HCT116 (cell line): ENCODE measurements around the gene CTIF.

Experiments used
- CTCF ChIP-seq, 3 experiments: fragments of 200-600 bp in 1 of 3; sonication (generic) in 1 of 3; IDR thresholded peaks in 2 of 3; conservative IDR thresholded peaks in 1 of 3; 2 replicates each; pipeline ENCODE4 v1.5.1; 2012 to 2017; ENCODE audit warnings: low read depth in 2 of 3, low read length in 2 of 3, antibody characterized with exemption in 1 of 3, borderline replicate concordance in 1 of 3, control low read depth in 1 of 3, mild to moderate bottlenecking in 1 of 3, mixed read lengths in 1 of 3, mixed run types in 1 of 3, moderate library complexity in 1 of 3; ENCODE audit not compliant: insufficient read depth in 1 of 3
- FOSL1 ChIP-seq: IDR thresholded peaks from 2 replicates; pipeline ENCODE4 v1.6.1; 2012; ENCODE audit warnings: low read depth
- POLR2A ChIP-seq: IDR thresholded peaks from 2 replicates; pipeline ENCODE4 v1.7.0; 2011; ENCODE audit warnings: borderline replicate concordance; ENCODE audit not compliant: insufficient read depth, insufficient read length; ENCODE audit errors: extremely low read depth
- POLR2AphosphoS5 ChIP-seq: IDR thresholded peaks from 2 replicates; pipeline ENCODE4 v1.6.1; 2011; ENCODE audit warnings: mild to moderate bottlenecking, low read depth, low read length, moderate library complexity
- RAD21 ChIP-seq: IDR thresholded peaks from 2 replicates; pipeline ENCODE4 v1.6.1; 2012; ENCODE audit warnings: low read depth, mild to moderate bottlenecking
- TF ChIP-seq, protein P1 (sequence below): IDR thresholded peaks from 2 replicates; pipeline ENCODE4 v1.6.1; 2012

DNA sequence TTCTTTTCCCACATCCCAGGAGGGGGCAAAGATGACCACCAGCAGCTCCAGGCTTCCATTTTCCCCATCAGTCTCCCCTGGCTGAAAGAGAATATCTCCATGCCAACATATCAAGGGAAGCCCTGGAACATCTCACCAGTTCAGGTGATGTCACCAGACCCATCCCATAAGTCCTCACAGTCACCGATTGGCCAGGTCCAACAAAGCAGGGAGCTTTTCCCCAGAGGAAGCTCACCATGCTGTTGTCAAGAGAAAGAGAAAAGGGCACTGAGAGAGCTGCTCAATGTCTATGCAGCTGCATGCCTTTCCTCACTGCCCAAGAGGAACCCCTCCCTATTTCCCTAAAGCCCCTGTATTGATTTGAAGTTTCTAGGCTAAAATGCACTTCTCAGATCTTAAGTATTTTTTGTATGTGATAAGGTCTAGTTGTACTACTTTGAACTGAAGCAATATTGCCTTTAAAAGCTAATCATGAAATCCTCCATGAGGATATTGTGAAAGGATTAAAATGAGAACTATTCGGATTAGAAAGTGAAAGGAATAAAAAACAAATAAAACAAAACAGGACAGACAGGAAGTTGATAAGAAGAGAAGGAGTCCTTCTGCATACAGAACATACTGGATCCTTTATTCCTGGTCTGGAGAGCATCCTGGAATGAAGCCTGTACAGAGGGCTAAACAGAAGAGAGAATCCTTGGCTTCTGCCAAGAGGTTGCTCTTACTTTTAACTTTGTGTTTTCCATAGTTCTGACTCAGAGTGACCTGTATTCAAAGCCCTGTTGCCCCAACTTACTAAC, 45.2 kb upstream of the CTIF start:
- TF ChIP-seq POLR2A (no peak), CTCF (IDR thresholded peaks at IDR 0.05 in 2 of 3, conservative IDR thresholded peaks at IDR 0.05 in 1 of 3; ENCODE audit: borderline replicate concordance in 1 of 3, insufficient read depth in 1 of 3, low read depth in 2 of 3, low read length in 2 of 3) (no peak), FOSL1 (no peak), RAD21 (no peak), POLR2AphosphoS5 (no peak)
- TF ChIP-seq, protein P1, sequence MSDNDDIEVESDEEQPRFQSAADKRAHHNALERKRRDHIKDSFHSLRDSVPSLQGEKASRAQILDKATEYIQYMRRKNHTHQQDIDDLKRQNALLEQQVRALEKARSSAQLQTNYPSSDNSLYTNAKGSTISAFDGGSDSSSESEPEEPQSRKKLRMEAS = no peak
